Neuronal stem cell (in vitro differentiated cells): ENCODE data around the gene MTCP1.

Source experiments
- DNase-seq: peaks from one replicate; pipeline ENCODE4 v3.0.0-alpha.2; 2013; ENCODE audit warnings: low spot score
- H2AFZ ChIP-seq: one replicate; pipeline ENCODE4 v1.6.1; 2013; ENCODE audit warnings: mild to moderate bottlenecking, low read length, inconsistent platforms
- H2AK5ac ChIP-seq: 2 replicates; pipeline ENCODE4 v1.6.1; 2013; ENCODE audit warnings: low read depth, mild to moderate bottlenecking, inconsistent platforms, low read length, moderate library complexity, mixed read lengths
- H2BK120ac ChIP-seq: 2 replicates; pipeline ENCODE4 v1.6.1; 2013; ENCODE audit warnings: low read depth, mild to moderate bottlenecking, inconsistent platforms, low read length, moderate library complexity, mixed read lengths
- H2BK12ac ChIP-seq: one replicate; pipeline ENCODE4 v1.6.1; 2013; ENCODE audit warnings: low read length, inconsistent platforms
- H2BK15ac ChIP-seq: 2 replicates; pipeline ENCODE4 v1.6.1; 2013; ENCODE audit warnings: mild to moderate bottlenecking, low read length, inconsistent platforms, mixed read lengths
- H2BK5ac ChIP-seq: one replicate; pipeline ENCODE4 v1.6.1; 2013; ENCODE audit warnings: inconsistent platforms, mild to moderate bottlenecking, low read length, moderate library complexity
- H3K14ac ChIP-seq: one replicate; pipeline ENCODE4 v1.6.1; 2013; ENCODE audit warnings: low read length, inconsistent platforms
- H3K18ac ChIP-seq: 2 replicates; pipeline ENCODE4 v1.6.1; 2013; ENCODE audit warnings: low read length, inconsistent platforms
- H3K23ac ChIP-seq: 2 replicates; pipeline ENCODE4 v1.6.1; 2013; ENCODE audit warnings: low read depth, mild to moderate bottlenecking, mixed read lengths, low read length, inconsistent platforms; ENCODE audit not compliant: poor library complexity
- H3K27ac ChIP-seq: replicated peaks from 3 replicates; pipeline ENCODE4 v1.5.1; 2013; ENCODE audit warnings: low read length, inconsistent platforms
- H3K27me3 ChIP-seq, 3 experiments: 2 replicates each; pipeline ENCODE4 v1.6.1; 2013; ENCODE audit warnings: low read length in 3 of 3, mild to moderate bottlenecking in 2 of 3, inconsistent platforms in 1 of 3, low read depth in 1 of 3, mixed read lengths in 1 of 3, moderate library complexity in 1 of 3; ENCODE audit not compliant: control insufficient read depth in 3 of 3, insufficient read depth in 3 of 3
- H3K36me3 ChIP-seq, 2 donors: replicated peaks in 1 of 2; 2 replicates each; pipeline ENCODE4 v1.6.1; 2013; ENCODE audit warnings: low read length in 2 of 2; ENCODE audit not compliant: control insufficient read depth in 2 of 2, insufficient read depth in 2 of 2
- H3K4ac ChIP-seq: 2 replicates; pipeline ENCODE4 v1.6.1; 2013; ENCODE audit warnings: inconsistent platforms, mild to moderate bottlenecking, low read length, moderate library complexity
- H3K4me1 ChIP-seq, 2 donors: 1 replicate in 1 of 2; 2 replicates in 1 of 2; pipeline ENCODE4 v1.6.1; 2013; ENCODE audit warnings: low read length in 2 of 2, low read depth in 1 of 2; ENCODE audit not compliant: control insufficient read depth in 2 of 2, insufficient read depth in 1 of 2
- H3K4me2 ChIP-seq: one replicate; pipeline ENCODE4 v1.6.1; 2013; ENCODE audit warnings: mild to moderate bottlenecking, low read length, inconsistent platforms; ENCODE audit not compliant: insufficient read depth, poor library complexity, severe bottlenecking
- H3K4me3 ChIP-seq, 2 donors: 2 replicates each; pipeline ENCODE4 v1.5.1; 2013; ENCODE audit warnings: low read length in 2 of 2, mild to moderate bottlenecking in 2 of 2, inconsistent platforms in 1 of 2, moderate library complexity in 1 of 2
- H3K79me1 ChIP-seq: one replicate; pipeline ENCODE4 v1.6.1; 2013; ENCODE audit warnings: low read depth, mild to moderate bottlenecking, inconsistent platforms, low read length, moderate library complexity
- H3K9ac ChIP-seq: one replicate; pipeline ENCODE4 v1.6.1; 2013; ENCODE audit warnings: mild to moderate bottlenecking, low read depth, low read length, inconsistent platforms; ENCODE audit not compliant: poor library complexity
- H3K9me3 ChIP-seq, 2 donors: replicated peaks in 1 of 2; 2 replicates each; pipeline versions ENCODE3 to v1.6.1; 2013; ENCODE audit warnings: low read length in 2 of 2, mild to moderate bottlenecking in 2 of 2, inconsistent platforms in 1 of 2, low read depth in 1 of 2, mixed read lengths in 1 of 2, moderate library complexity in 1 of 2; ENCODE audit not compliant: control insufficient read depth in 2 of 2, insufficient read depth in 1 of 2
- H4K8ac ChIP-seq: one replicate; pipeline ENCODE4 v1.6.1; 2013; ENCODE audit warnings: low read depth, mild to moderate bottlenecking, inconsistent platforms, low read length, moderate library complexity
- H4K91ac ChIP-seq: one replicate; pipeline ENCODE4 v1.6.1; 2013; ENCODE audit warnings: low read length, low read depth, mild to moderate bottlenecking, inconsistent platforms; ENCODE audit not compliant: poor library complexity
- whole genome bisulfite sequencing, 2 donors: extraction: QIAGEN DNeasy Blood & Tissue Kit; methylation state at CpG; one replicate each; pipeline ENCODE4 v1.1.7; 2013; ENCODE audit warnings: missing lambda C conversion rate in 2 of 2, mixed read lengths in 1 of 2; ENCODE audit not compliant: insufficient read length in 2 of 2, insufficient replicate concordance in 1 of 2; ENCODE audit errors: extremely low coverage in 2 of 2; 5-methylcytosine and 5-hydroxymethylcytosine counted together

The MTCP1 gene

GRCh38 chrX:155028129-155028528 is 42.8 kb downstream of the MTCP1 start:
- H4K91ac ChIP-seq, result no peak overlapping the region
- H3K27ac ChIP-seq, result no peak overlapping the region
- H3K27me3 ChIP-seq, result no peaks in the 10 kb centered on the region
- H3K4me3 ChIP-seq, result peak overlapping the region in 1 of 2 donors; percentile 77
- no peak overlapping the region for H3K18ac ChIP-seq
- WGBS, 2 donors, result no CpG with 5 or more reads among the region's 3 CpGs
- H3K9ac ChIP-seq, result no peak overlapping the region
- H3K4me2 ChIP-seq, result no peak overlapping the region
- no peak overlapping the region for H3K4ac ChIP-seq
- H3K79me1 ChIP-seq, result no peaks in the 10 kb centered on the region
- no peak overlapping the region for H2BK5ac ChIP-seq
- H3K14ac ChIP-seq, result no peak overlapping the region
- H3K9me3 ChIP-seq, result peaks cover 0 to under 1% of the 10 kb centered on the region in 2 donors
- DNase-seq, result no peak
- H4K8ac ChIP-seq, result no peak overlapping the region
- no peak overlapping the region for H2BK12ac ChIP-seq
- no peak overlapping the region for H2BK15ac ChIP-seq
- H3K23ac ChIP-seq, result no peak overlapping the region
- H2AK5ac ChIP-seq, result no peak overlapping the region
- H3K36me3 ChIP-seq, result no peaks in the 10 kb centered on the region
- no peaks in the 10 kb centered on the region for H3K4me1 ChIP-seq
- H2BK120ac ChIP-seq, result no peak overlapping the region
- no peak overlapping the region for H2AFZ ChIP-seq

GRCh38 chrX:155027509-155028066 is 43.3 kb downstream of the MTCP1 start:
- DNase-seq, result no peak
- H2BK15ac ChIP-seq, result no peak overlapping the region
- H3K9me3 ChIP-seq, result no peaks in the 10 kb centered on the region
- no peak overlapping the region for H3K18ac ChIP-seq
- H3K14ac ChIP-seq, result no peak overlapping the region
- H3K9ac ChIP-seq, result no peak overlapping the region
- no peak overlapping the region for H2AK5ac ChIP-seq
- no peak overlapping the region for H3K4ac ChIP-seq
- peak overlapping the region; percentile 77 to 92 for H3K4me3 ChIP-seq
- WGBS, 2 donors, result no CpG with 5 or more reads among the region's 14 CpGs
- H2BK12ac ChIP-seq, result no peak overlapping the region
- no peaks in the 10 kb centered on the region for H3K27me3 ChIP-seq
- peak overlapping the region; percentile 89 for H2AFZ ChIP-seq
- no peaks in the 10 kb centered on the region for H3K4me1 ChIP-seq
- H3K27ac ChIP-seq, result peak overlapping the region; percentile 81
- no peak overlapping the region for H2BK120ac ChIP-seq
- no peak overlapping the region for H2BK5ac ChIP-seq
- peak overlapping the region; percentile 56 for H3K4me2 ChIP-seq
- H3K79me1 ChIP-seq, result no peaks in the 10 kb centered on the region
- no peaks in the 10 kb centered on the region for H3K36me3 ChIP-seq
- H4K91ac ChIP-seq, result no peak overlapping the region
- no peak overlapping the region for H4K8ac ChIP-seq
- no peak overlapping the region for H3K23ac ChIP-seq

GRCh38 chrX:155026727-155027508 is 44.0 kb downstream of the MTCP1 start, which contains the start of gene FUNDC2:
Gene FUNDC2, plus strand, starts transcription at chrX:155026844. Its CDS starts 95 bp downstream, at chrX:155026939.
- Histone ChIP-seq H2BK15ac (no peak within 1 kb of the TSS), H3K27me3 (no peaks in the 10 kb centered on the region), H3K4ac (no peak within 1 kb of the TSS), H3K9ac (peak within 1 kb of the TSS; percentile 70), H2BK120ac (no peak within 1 kb of the TSS), H2AFZ (peak within 1 kb of the TSS; percentile 89), H2BK5ac (no peak within 1 kb of the TSS), H3K4me1 (no peaks in the 10 kb centered on the region), H3K14ac (no peak within 1 kb of the TSS), H3K4me3 (peak within 1 kb of the TSS; percentile 77 to 92), H3K36me3 (no peaks in the 10 kb centered on the region), H2BK12ac (no peak within 1 kb of the TSS), H3K18ac (peak within 1 kb of the TSS; percentile 80), H2AK5ac (no peak within 1 kb of the TSS), H3K9me3 (no peaks in the 10 kb centered on the region), H3K27ac (peak within 1 kb of the TSS; percentile 81), H3K4me2 (peak within 1 kb of the TSS; percentile 56), H4K8ac (no peak within 1 kb of the TSS), H4K91ac (no peak within 1 kb of the TSS), H3K79me1 (no peaks in the 10 kb centered on the region), H3K23ac (no peak within 1 kb of the TSS)
- no CpG with 5 or more reads among the region's 82 CpGs for WGBS, 2 donors
- DNase-seq, result peak; percentile 81

- no peak overlapping the region for H2AK5ac ChIP-seq
- no peak overlapping the region for H4K91ac ChIP-seq
- WGBS, 2 donors, result no CpG with 5 or more reads among the region's 16 CpGs
- no peaks in the 10 kb centered on the region for H3K36me3 ChIP-seq
- H2BK120ac ChIP-seq, result no peak overlapping the region
- H3K4me3 ChIP-seq, result peak overlapping the region; percentile 72 to 77
- no peak overlapping the region for H3K4me2 ChIP-seq
- no peak overlapping the region for H3K23ac ChIP-seq
- no peak overlapping the region for H2BK12ac ChIP-seq
- no peaks in the 10 kb centered on the region for H3K27me3 ChIP-seq
- peak overlapping the region; percentile 61 for H3K27ac ChIP-seq
- H3K14ac ChIP-seq, result no peak overlapping the region
- H2BK5ac ChIP-seq, result no peak overlapping the region
- H3K79me1 ChIP-seq, result no peaks in the 10 kb centered on the region
- DNase-seq, result no peak
- no peak overlapping the region for H4K8ac ChIP-seq
- no peak overlapping the region for H3K9ac ChIP-seq
- H3K4me1 ChIP-seq, result no peaks in the 10 kb centered on the region
- H3K9me3 ChIP-seq, result no peaks in the 10 kb centered on the region
- no peak overlapping the region for H3K18ac ChIP-seq
- H2AFZ ChIP-seq, result peak overlapping the region; percentile 89
- H2BK15ac ChIP-seq, result no peak overlapping the region
- H3K4ac ChIP-seq, result no peak overlapping the region
Observed at GRCh38 chrX:155026420-155026726, 44.6 kb downstream of the MTCP1 start.
